ENCODE results near the gene MAPK1. TPM values are rescaled to one million over a fixed set of nuclear protein-coding genes. Genes with fewer than 3 reads are reported as not detected.

Gene MAPK1
- total RNA-seq, 1 experiment from 2014 or later: 87.4 TPM

GRCh38 chr22:21889251-21889990 lies 22.0 kb upstream of the MAPK1 start:
- DNase-seq (ENCODE audit: low spot score): no peak
- no peaks in the 10 kb centered on the region for H3K4me1 Mint-ChIP-seq
- H3K36me3 Mint-ChIP-seq: no peaks in the 10 kb centered on the region
- ChIA-PET POLR2A (no interaction called here), CTCF (interaction anchor here (0.6 kb wide), 1 partner anchor 1734 kb away, joined by 4 read pairs; no protein-coding TSS in a partner anchor)
- no peak for TF ChIP-seq KAT7 (CRISPR knock-in tag; IDR thresholded peaks at IDR 0.05; ENCODE audit: borderline replicate concordance)
- no peak for TF ChIP-seq CTCF (IDR thresholded peaks at IDR 0.05)
- no peak for TF ChIP-seq CREM (CRISPR knock-in tag; IDR thresholded peaks at IDR 0.05)
- TF ChIP-seq ZNF396 (CRISPR knock-in tag; IDR thresholded peaks at IDR 0.05; ENCODE audit: borderline replicate concordance): no peak
- no peak for TF ChIP-seq AR (CRISPR knock-in tag; IDR thresholded peaks at IDR 0.05)
- no peak for TF ChIP-seq TEAD4 (CRISPR knock-in tag; IDR thresholded peaks at IDR 0.05)
- no peak for TF ChIP-seq USF2 (CRISPR knock-in tag; IDR thresholded peaks at IDR 0.05)
- TF ChIP-seq ERG (CRISPR knock-in tag; IDR thresholded peaks at IDR 0.05): no peak
- no peak for TF ChIP-seq HMGA2 (CRISPR knock-in tag; IDR thresholded peaks at IDR 0.05)
- TF ChIP-seq ZNF121 (CRISPR knock-in tag; IDR thresholded peaks at IDR 0.05): no peak
- TF ChIP-seq JAZF1 (CRISPR knock-in tag; IDR thresholded peaks at IDR 0.05): no peak
- no peak for TF ChIP-seq FOXJ3 (CRISPR knock-in tag; IDR thresholded peaks at IDR 0.05; ENCODE audit: borderline replicate concordance)
- TF ChIP-seq ZBTB21 (CRISPR knock-in tag; IDR thresholded peaks at IDR 0.05; ENCODE audit: borderline replicate concordance): no peak
- no peak for TF ChIP-seq ZNF425 (CRISPR knock-in tag; conservative IDR thresholded peaks at IDR 0.05)
- no peak for TF ChIP-seq E2F4 (CRISPR knock-in tag; IDR thresholded peaks at IDR 0.05; ENCODE audit: borderline replicate concordance, low read depth)
- TF ChIP-seq STAT6 (CRISPR knock-in tag; conservative IDR thresholded peaks at IDR 0.05; ENCODE audit: low read depth): no peak
- TF ChIP-seq NFATC4 (CRISPR knock-in tag; IDR thresholded peaks at IDR 0.05): no peak
- no peak for TF ChIP-seq ZNF232 (CRISPR knock-in tag; IDR thresholded peaks at IDR 0.05)
- peaks cover 3% of the 10 kb centered on the region for H3K9me3 Mint-ChIP-seq
- H3K27me3 Mint-ChIP-seq (ENCODE audit: low read depth): peaks cover 10% of the 10 kb centered on the region
- ATAC-seq: no peak
- no peak overlapping the region for H3K4me3 Mint-ChIP-seq
- no peak overlapping the region for H3K27ac Mint-ChIP-seq
